DOHH2 (cell line): ENCODE results near the gene COL1A1.

ENCODE experiments used
- CTCF ChIP-seq: fragments of 200-600 bp; sonication (generic); IDR thresholded peaks from one replicate; pipeline ENCODE4 v1.5.1; 2014; ENCODE audit warnings: antibody characterized with exemption, mild to moderate bottlenecking, low read depth, low read length; ENCODE audit not compliant: poor library complexity, severe bottlenecking
- EZH2phosphoT487 ChIP-seq: fragments of 200-600 bp; sonication (generic); IDR thresholded peaks from 2 replicates; pipeline ENCODE4 v1.6.1; 2017; ENCODE audit warnings: borderline replicate concordance, mild to moderate bottlenecking, antibody characterized with exemption, low read length, moderate library complexity, mixed read lengths

- no peak for TF ChIP-seq CTCF
- TF ChIP-seq EZH2phosphoT487, result no peak
Measured at GRCh38 chr17:50188531-50188920, 12.9 kb downstream of the COL1A1 start.
